Measurements from ENCODE around the gene DOCK8. TPM values are rescaled to one million over a fixed set of nuclear protein-coding genes. Genes with fewer than 3 reads are reported as not detected.

Gene DOCK8
- total RNA-seq, 6 experiments from 2014 or later: 5.8 to 20.5 (median 9.5) TPM

DNA sequence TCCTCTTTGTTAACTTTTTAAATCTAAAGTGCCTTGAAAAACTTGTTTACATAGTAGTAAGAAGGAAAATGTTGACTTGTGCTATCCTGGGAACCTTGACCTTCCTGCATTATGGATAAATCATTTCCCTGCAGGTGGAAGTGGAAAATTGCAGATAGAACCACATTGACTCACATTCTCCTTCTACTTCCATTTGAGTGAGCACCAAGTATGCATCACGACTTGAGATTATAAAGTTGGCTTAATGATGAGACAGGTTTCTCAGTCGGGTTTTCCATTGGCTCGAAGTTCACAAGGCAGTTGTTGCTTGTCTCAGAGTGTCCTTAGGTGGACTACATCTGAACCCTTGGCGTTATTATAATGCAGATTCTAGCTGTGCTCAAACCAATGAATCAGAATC, 39.9 kb downstream of the DOCK8 start:
- Histone ChIP-seq H3K4me3 (no peak overlapping the region), H3K27ac (no peak overlapping the region), H3K36me3 (no peaks in the 10 kb centered on the region), H3K9me3 (no peaks in the 10 kb centered on the region), H3K4me1 (no peaks in the 10 kb centered on the region), H3K27me3 (no peaks in the 10 kb centered on the region)
- ATAC-seq (no peak), DNase-seq (no peak)
- 59% methylated on average over 4 of the region's 4 CpGs for WGBS (ENCODE audit: insufficient coverage, low coverage, low lambda C conversion rate, missing lambda C conversion rate)
- intact Hi-C loops (cut with DNase I): no loop called here
- TF ChIP-seq, protein P1, sequence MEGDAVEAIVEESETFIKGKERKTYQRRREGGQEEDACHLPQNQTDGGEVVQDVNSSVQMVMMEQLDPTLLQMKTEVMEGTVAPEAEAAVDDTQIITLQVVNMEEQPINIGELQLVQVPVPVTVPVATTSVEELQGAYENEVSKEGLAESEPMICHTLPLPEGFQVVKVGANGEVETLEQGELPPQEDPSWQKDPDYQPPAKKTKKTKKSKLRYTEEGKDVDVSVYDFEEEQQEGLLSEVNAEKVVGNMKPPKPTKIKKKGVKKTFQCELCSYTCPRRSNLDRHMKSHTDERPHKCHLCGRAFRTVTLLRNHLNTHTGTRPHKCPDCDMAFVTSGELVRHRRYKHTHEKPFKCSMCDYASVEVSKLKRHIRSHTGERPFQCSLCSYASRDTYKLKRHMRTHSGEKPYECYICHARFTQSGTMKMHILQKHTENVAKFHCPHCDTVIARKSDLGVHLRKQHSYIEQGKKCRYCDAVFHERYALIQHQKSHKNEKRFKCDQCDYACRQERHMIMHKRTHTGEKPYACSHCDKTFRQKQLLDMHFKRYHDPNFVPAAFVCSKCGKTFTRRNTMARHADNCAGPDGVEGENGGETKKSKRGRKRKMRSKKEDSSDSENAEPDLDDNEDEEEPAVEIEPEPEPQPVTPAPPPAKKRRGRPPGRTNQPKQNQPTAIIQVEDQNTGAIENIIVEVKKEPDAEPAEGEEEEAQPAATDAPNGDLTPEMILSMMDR (IDR thresholded peaks at IDR 0.05): no peak
- no peak for TF ChIP-seq POLR2A (IDR thresholded peaks at IDR 0.05)

DNA sequence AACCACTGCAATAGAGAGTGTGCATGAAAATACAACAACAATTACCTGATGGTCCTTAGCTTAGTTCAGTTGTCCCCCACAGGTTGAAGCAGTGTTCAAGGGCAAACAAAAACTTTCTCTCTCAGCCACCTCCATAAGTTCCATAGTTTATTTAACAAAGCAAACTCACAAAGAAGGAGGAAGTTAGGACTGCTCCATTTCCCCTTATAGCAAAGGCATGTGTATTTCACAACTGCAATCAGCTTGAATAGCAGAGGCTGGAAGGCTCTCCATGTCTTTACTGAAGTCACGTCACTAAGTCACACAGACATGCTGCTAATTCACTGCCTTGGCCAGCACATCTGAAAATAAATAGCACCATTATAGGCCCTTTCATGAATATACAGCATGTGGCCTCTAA, 43.3 kb downstream of the DOCK8 start:
- DNase-seq: no peak
- intact Hi-C loops (cut with DNase I): no loop called here
- no peak overlapping the region for H3K4me3 ChIP-seq
- peak; percentile 53 to 78 (median 60) for ATAC-seq
- H3K9me3 ChIP-seq: no peaks in the 10 kb centered on the region
- no peak overlapping the region for H3K27ac ChIP-seq
- 40% methylated on average over 1 of the region's 1 CpG for WGBS (ENCODE audit: insufficient coverage, low coverage, low lambda C conversion rate, missing lambda C conversion rate)
- TF ChIP-seq, protein P1 (IDR thresholded peaks at IDR 0.05): no peak
- no peaks in the 10 kb centered on the region for H3K4me1 ChIP-seq
- H3K27me3 ChIP-seq: peaks cover 0 to 3% of the 10 kb centered on the region in 2 donors
- no peaks in the 10 kb centered on the region for H3K36me3 ChIP-seq

DNA sequence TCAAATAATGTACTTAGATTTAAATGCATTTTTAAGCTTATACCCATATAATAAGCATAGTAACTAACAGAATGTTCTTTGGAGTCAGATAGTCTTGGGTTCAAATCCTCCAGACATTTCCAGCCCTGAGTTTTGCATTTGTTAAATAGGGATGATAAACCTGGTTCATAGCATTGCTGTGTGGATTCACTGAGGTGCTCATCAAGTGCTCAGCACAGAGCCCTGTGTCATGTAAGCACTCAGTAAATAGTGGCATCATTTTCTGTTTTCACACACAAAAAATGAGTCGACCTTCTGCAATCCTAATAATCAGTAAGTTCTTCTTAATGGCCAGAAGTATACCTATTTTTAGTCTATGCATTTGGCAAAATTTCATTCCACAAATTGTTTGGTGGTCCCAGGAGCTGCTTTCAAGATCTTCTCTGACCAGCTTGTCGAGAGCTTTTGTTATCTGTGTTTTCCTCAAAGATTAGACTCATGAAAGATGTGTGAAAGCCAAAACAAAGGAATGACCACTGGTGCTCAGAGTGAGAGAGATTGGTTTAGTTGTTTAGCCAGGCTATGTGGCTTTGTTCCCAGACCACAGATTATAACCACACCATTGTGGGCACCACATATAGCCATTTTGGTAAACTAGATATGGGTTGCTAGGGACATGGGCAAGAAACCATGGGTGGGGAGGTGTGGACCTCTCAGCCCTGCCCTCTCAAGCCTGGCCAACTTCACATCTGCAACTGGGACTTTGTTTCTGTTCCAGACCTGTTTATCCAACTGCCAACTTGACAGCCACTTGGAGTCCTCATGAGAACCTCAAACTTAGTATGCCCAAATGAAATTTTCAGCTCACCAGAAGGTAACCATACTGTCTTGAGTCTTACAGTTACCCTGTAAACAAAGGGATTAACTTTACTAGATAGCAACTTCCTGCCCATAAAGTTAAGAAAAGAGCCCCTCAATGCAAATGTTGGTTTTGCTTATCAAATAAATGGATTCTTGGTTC, 45.0 kb downstream of the DOCK8 start:
- Histone ChIP-seq H3K9me3 (no peaks in the 10 kb centered on the region), H3K4me3 (no peak overlapping the region), H3K27ac (no peak overlapping the region), H3K4me1 (no peaks in the 10 kb centered on the region), H3K36me3 (no peaks in the 10 kb centered on the region), H3K27me3 (peaks cover 0 to 3% of the 10 kb centered on the region in 2 donors)
- intact Hi-C loops (cut with DNase I): no loop called here
- 57% methylated on average over 2 of the region's 2 CpGs for WGBS (ENCODE audit: insufficient coverage, low coverage, low lambda C conversion rate, missing lambda C conversion rate)
- ATAC-seq: no peak
- no peak for DNase-seq
- no peak for TF ChIP-seq POLR2A (IDR thresholded peaks at IDR 0.05)
- TF ChIP-seq, protein P1 (IDR thresholded peaks at IDR 0.05): no peak

DNA sequence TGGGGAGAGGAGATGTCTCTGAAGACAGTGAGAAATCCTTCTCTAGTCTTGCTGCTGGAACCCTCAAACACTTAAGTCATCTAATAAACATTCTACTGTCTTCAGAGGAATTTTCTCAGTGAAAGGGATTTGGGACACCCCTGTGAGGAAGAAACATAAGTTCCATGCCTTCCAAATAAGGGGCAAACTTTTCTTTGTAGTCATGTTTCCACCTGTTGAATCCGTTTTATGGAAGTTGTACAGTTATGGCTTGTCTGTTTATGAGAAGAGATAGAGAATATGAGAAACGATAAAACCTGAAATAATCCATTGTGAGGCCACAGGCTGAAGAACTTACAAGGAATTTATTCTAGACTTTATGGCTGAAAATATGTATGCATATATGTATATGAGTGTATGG, 49.6 kb downstream of the DOCK8 start:
- Histone ChIP-seq H3K36me3 (no peaks in the 10 kb centered on the region), H3K4me3 (no peak overlapping the region), H3K27ac (no peak overlapping the region), H3K9me3 (no peaks in the 10 kb centered on the region), H3K4me1 (no peaks in the 10 kb centered on the region), H3K27me3 (peaks cover 0 to 3% of the 10 kb centered on the region in 2 donors)
- 56% methylated on average over 2 of the region's 2 CpGs for WGBS (ENCODE audit: insufficient coverage, low coverage, low lambda C conversion rate, missing lambda C conversion rate)
- intact Hi-C loops (cut with DNase I): no loop called here
- no peak for TF ChIP-seq POLR2A (IDR thresholded peaks at IDR 0.05)
- TF ChIP-seq, protein P1 (IDR thresholded peaks at IDR 0.05): no peak
- no peak for ATAC-seq
- no peak for DNase-seq
